H1 (cell line): ENCODE data around the gene MACROD2. TPM values are rescaled to one million over a fixed set of nuclear protein-coding genes. Genes with fewer than 3 reads are reported as not detected.

Experiments used
- CTCF ChIA-PET: fragments of 300-600 bp; sonication (Branson Sonifier 250); formaldehyde crosslinking; loops from one replicate; lab custom pipeline; 2021; ENCODE audit not compliant: partially characterized antibody; lab: Charles Lee
- POLR2A ChIA-PET: fragments of 300-600 bp; sonication (Branson Sonifier 250); formaldehyde crosslinking; loops from one replicate; lab custom pipeline; 2021; ENCODE audit warnings: inconsistent platforms; ENCODE audit not compliant: partially characterized antibody; lab: Charles Lee
- DNase-seq, 2 experiments: peaks; one replicate each; pipeline versions ENCODE4 v3.0.0 to v3.0.0-alpha.2; 2010 to 2022; ENCODE audit warnings: low spot score in 2 of 2, low read depth in 1 of 2, mixed read lengths in 1 of 2
- FAIRE-seq: peaks from 2 replicates; lab custom pipeline; 2011; peaks lifted over from hg19 to GRCh38; lab: Jason Lieb, UNC
- H2AFZ ChIP-seq: 2 replicates; pipeline ENCODE4 v1.8.1; 2012; ENCODE audit warnings: low read length, inconsistent platforms
- H2AK5ac ChIP-seq: 2 replicates; pipeline ENCODE4 v1.6.1; 2013; ENCODE audit warnings: low read depth, low read length
- H2BK120ac ChIP-seq: replicated peaks from 2 replicates; pipeline ENCODE3; 2013; ENCODE audit warnings: low read depth, low read length, inconsistent platforms
- H2BK12ac ChIP-seq: 2 replicates; pipeline ENCODE4 v1.6.1; 2013; ENCODE audit warnings: low read depth, low read length
- H2BK15ac ChIP-seq: 2 replicates; pipeline ENCODE4 v1.6.1; 2013; ENCODE audit warnings: low read length
- H2BK20ac ChIP-seq: 2 replicates; pipeline ENCODE4 v1.6.1; 2013; ENCODE audit warnings: low read length
- H2BK5ac ChIP-seq: 2 replicates; pipeline ENCODE4 v1.6.1; 2013; ENCODE audit warnings: low read depth, low read length
- H3K14ac ChIP-seq: 2 replicates; pipeline ENCODE4 v1.6.1; 2013; ENCODE audit warnings: inconsistent platforms; ENCODE audit not compliant: insufficient read length
- H3K18ac ChIP-seq: 2 replicates; pipeline ENCODE4 v1.6.1; 2013; ENCODE audit warnings: low read length; ENCODE audit errors: extremely low read depth
- H3K23ac ChIP-seq: 2 replicates; pipeline ENCODE4 v1.6.1; 2013; ENCODE audit warnings: inconsistent platforms; ENCODE audit not compliant: insufficient read length
- H3K23me2 ChIP-seq: 2 replicates; pipeline ENCODE4 v1.6.1; 2013; ENCODE audit warnings: low read depth, low read length
- H3K27ac ChIP-seq: 2 replicates; pipeline ENCODE4 v1.6.1; 2011; ENCODE audit warnings: low read depth, low read length, inconsistent platforms
- H3K27me3 ChIP-seq, 4 experiments: replicated peaks in 1 of 4; 1 replicate in 1 of 4; 2 replicates in 3 of 4; pipeline versions ENCODE4 v1.6.1 to v1.8.1; 2011 to 2013; ENCODE audit warnings: low read length in 3 of 4, mild to moderate bottlenecking in 3 of 4, inconsistent platforms in 2 of 4, mixed read lengths in 2 of 4, moderate library complexity in 1 of 4; ENCODE audit not compliant: control insufficient read depth in 3 of 4, insufficient read depth in 3 of 4; ENCODE audit errors: extremely low read depth in 1 of 4
- H3K36me3 ChIP-seq, 4 experiments: 2 replicates each; pipeline versions ENCODE4 v1.6.1 to v1.8.1; 2011 to 2013; ENCODE audit warnings: mild to moderate bottlenecking in 4 of 4, low read length in 3 of 4, moderate library complexity in 2 of 4, control low read depth in 1 of 4, inconsistent platforms in 1 of 4; ENCODE audit not compliant: insufficient read depth in 4 of 4, control insufficient read depth in 2 of 4
- H3K4ac ChIP-seq: replicated peaks from 2 replicates; pipeline ENCODE3; 2013; ENCODE audit warnings: low read length, low read depth, mixed read lengths, inconsistent platforms; ENCODE audit not compliant: insufficient read length
- H3K4me1 ChIP-seq, 4 experiments: replicated peaks in 1 of 4; 1 replicate in 1 of 4; 2 replicates in 3 of 4; pipeline versions ENCODE4 v1.6.1 to v1.8.1; 2011 to 2013; ENCODE audit warnings: low read length in 3 of 4, inconsistent platforms in 2 of 4, mixed read lengths in 1 of 4; ENCODE audit not compliant: insufficient read depth in 4 of 4, control insufficient read depth in 3 of 4
- H3K4me2 ChIP-seq, 2 experiments: 2 replicates each; pipeline versions ENCODE4 v1.6.1 to v1.8.1; 2011 to 2013; ENCODE audit warnings: low read depth in 2 of 2, low read length in 2 of 2, control low read depth in 1 of 2, inconsistent platforms in 1 of 2, mild to moderate bottlenecking in 1 of 2; ENCODE audit not compliant: insufficient read depth in 1 of 2
- H3K4me3 ChIP-seq, 4 experiments: fragments of 200-600, 300-600 bp in 1 of 4; sonication (generic), shearing (Covaris generic), sonication (Bioruptor Twin) in 1 of 4; 2 replicates each; pipeline versions ENCODE4 v1.5.1 to v1.8.1; 2011 to 2016; ENCODE audit warnings: low read length in 4 of 4, low read depth in 3 of 4, control low read depth in 2 of 4, inconsistent platforms in 2 of 4, mild to moderate bottlenecking in 2 of 4, mixed read lengths in 1 of 4, moderate library complexity in 1 of 4; ENCODE audit not compliant: insufficient read depth in 2 of 4; ENCODE audit errors: extremely low read depth in 1 of 4
- H3K56ac ChIP-seq: replicated peaks from 2 replicates; pipeline ENCODE3; 2013; ENCODE audit warnings: low read depth, mild to moderate bottlenecking, mixed read lengths, low read length, inconsistent platforms; ENCODE audit not compliant: insufficient read length
- H3K79me1 ChIP-seq: 2 replicates; pipeline ENCODE4 v1.6.1; 2013; ENCODE audit warnings: low read depth, low read length, control low read depth
- H3K79me2 ChIP-seq, 2 experiments: 2 replicates each; pipeline versions ENCODE4 v1.6.1 to v1.8.1; 2012 to 2013; ENCODE audit warnings: low read length in 2 of 2, mild to moderate bottlenecking in 2 of 2, inconsistent platforms in 1 of 2; ENCODE audit not compliant: insufficient read depth in 2 of 2, control insufficient read depth in 1 of 2
- H3K9ac ChIP-seq, 4 experiments: replicated peaks in 1 of 4; 1 replicate in 1 of 4; 2 replicates in 3 of 4; pipeline versions ENCODE4 v1.6.1 to v1.8.1; 2011 to 2013; ENCODE audit warnings: low read depth in 3 of 4, low read length in 3 of 4, control low read depth in 2 of 4, mild to moderate bottlenecking in 2 of 4, moderate library complexity in 2 of 4, inconsistent platforms in 1 of 4; ENCODE audit errors: extremely low read depth in 1 of 4
- H3K9me3 ChIP-seq, 2 experiments: 2 replicates each; pipeline versions ENCODE4 v1.6.1 to v1.8.1; 2012 to 2013; ENCODE audit warnings: mild to moderate bottlenecking in 2 of 2, moderate library complexity in 2 of 2, control low read depth in 1 of 2, inconsistent platforms in 1 of 2, low read depth in 1 of 2, low read length in 1 of 2, mixed read lengths in 1 of 2; ENCODE audit not compliant: insufficient read depth in 2 of 2
- H4K20me1 ChIP-seq, 2 experiments: replicated peaks in 1 of 2; 2 replicates each; pipeline versions ENCODE3 to v1.8.1; 2011 to 2013; ENCODE audit warnings: inconsistent platforms in 2 of 2, low read length in 2 of 2, mild to moderate bottlenecking in 1 of 2; ENCODE audit not compliant: insufficient read depth in 2 of 2, control insufficient read depth in 1 of 2
- H4K5ac ChIP-seq: 2 replicates; pipeline ENCODE4 v1.6.1; 2013; ENCODE audit warnings: low read length, low read depth, mixed read lengths, inconsistent platforms; ENCODE audit not compliant: insufficient read length
- H4K8ac ChIP-seq: 2 replicates; pipeline ENCODE4 v1.8.0; 2013; ENCODE audit warnings: mild to moderate bottlenecking, moderate library complexity, low read length, inconsistent platforms; ENCODE audit not compliant: insufficient read depth; ENCODE audit errors: extremely low read depth
- H4K91ac ChIP-seq: replicated peaks from 2 replicates; pipeline ENCODE3; 2013; ENCODE audit warnings: low read length, mixed read lengths, inconsistent platforms; ENCODE audit not compliant: insufficient read length
- CHD1 ChIP-seq: IDR thresholded peaks from 2 replicates; pipeline ENCODE4 v1.6.1; 2012; ENCODE audit warnings: low read depth, low read length, improper control_type of control experiment
- JUND ChIP-seq: IDR thresholded peaks from 2 replicates; pipeline ENCODE4 v1.6.1; 2011; ENCODE audit warnings: mild to moderate bottlenecking, improper control_type of control experiment, low read length
- SAP30 ChIP-seq: fragments of 300-600 bp; sonication (generic); IDR thresholded peaks from 2 replicates; pipeline ENCODE4 v1.7.1; 2012; ENCODE audit warnings: low read length, moderate library complexity, mild to moderate bottlenecking, inconsistent platforms; ENCODE audit not compliant: insufficient read depth, insufficient replicate concordance
- USF2 ChIP-seq: IDR thresholded peaks from 2 replicates; pipeline ENCODE4 v1.6.1; 2011; ENCODE audit warnings: low read length, improper control_type of control experiment
- WGBS, 2 experiments: shearing (Covaris generic) in 1 of 2; methylation state at CpG; one replicate each; pipeline versions ENCODE4 v1.1.6 to v1.1.7; 2013 to 2015; ENCODE audit warnings: low lambda C conversion rate in 2 of 2, mixed read lengths in 2 of 2, inconsistent platforms in 1 of 2, low coverage in 1 of 2, missing lambda C conversion rate in 1 of 2; ENCODE audit not compliant: insufficient replicate concordance in 2 of 2, insufficient coverage in 1 of 2, insufficient read length in 1 of 2; ENCODE audit errors: extremely low coverage in 1 of 2, missing lambda C conversion rate in 1 of 2; 5-methylcytosine and 5-hydroxymethylcytosine counted together
- polyA plus RNA-seq, 7 experiments: library from polyadenylated mRNA; depleted of rRNA in 3 of 7; stranded (reverse) in 5 of 7; unstranded in 2 of 7; fragments of >200 nt in 5 of 7; fragments of 200-250 nt in 2 of 7; gene quantifications; 1 replicate in 5 of 7; 2 replicates in 1 of 7; 4 replicates in 1 of 7; pipeline versions ENCODE4 v1.2.1 to v1.2.3, GENCODE V29; 2011 to 2013; ENCODE audit warnings: missing spikeins in 2 of 7, mixed read lengths in 2 of 7
- total RNA-seq: library from RNA; stranded (reverse); fragmentation: NEBNext Ultra II Directional; extraction: Animal tissue kit (Norgen Biotek cat#: 25700); gene quantifications from 2 replicates; pipeline ENCODE4 v1.2.1, GENCODE V29; 2021

Gene MACROD2
- total and polyA plus RNA-seq, 2 of the 8 experiments (the other 6 are each of a cell fraction or from before 2014, with no cell fraction given), result 0.70 to 3.9 TPM

- Histone ChIP-seq H4K91ac (no peak overlapping the region), H3K27me3 (no peaks in the 10 kb centered on the region), H3K4me3 (no peak overlapping the region), H3K23me2 (no peaks in the 10 kb centered on the region), H2BK5ac (no peak overlapping the region), H3K23ac (no peak overlapping the region), H3K79me1 (no peaks in the 10 kb centered on the region), H2AK5ac (no peak overlapping the region), H4K8ac (no peak overlapping the region), H3K14ac (no peak overlapping the region), H4K20me1 (no peaks in the 10 kb centered on the region), H3K4me2 (no peak overlapping the region), H3K9ac (no peak overlapping the region), H2BK120ac (no peak overlapping the region), H3K27ac (no peak overlapping the region), H2BK15ac (no peak overlapping the region), H3K4ac (no peak overlapping the region), H3K36me3 (no peaks in the 10 kb centered on the region), H2BK20ac (no peak overlapping the region), H2AFZ (no peak overlapping the region), H2BK12ac (no peak overlapping the region), H3K56ac (no peak overlapping the region), H3K79me2 (no peaks in the 10 kb centered on the region), H3K4me1 (0 out of 7 replicates have a peak, but pooled peaks cover 0 to 3% (median 0%) of the 10 kb centered on the region in 4 experiments), H3K18ac (no peak overlapping the region), H4K5ac (no peak overlapping the region), H3K9me3 (no peaks in the 10 kb centered on the region)
- TF ChIP-seq CHD1, result no peak
- no peak for TF ChIP-seq JUND
- no peak for TF ChIP-seq USF2
- no peak for TF ChIP-seq SAP30
- WGBS, 2 experiments, result 81% methylated on average over 2 of the region's 2 CpGs; no CpG with 5 or more reads in 1 of the 2 experiments
- DNase-seq (no peak), FAIRE-seq (no peak)
- ChIA-PET POLR2A (no interaction called here), CTCF (interaction anchor here (5.8 kb wide), 1 partner anchor 14 kb away, joined by 25 read pairs; no protein-coding TSS in a partner anchor)
These were observed 1255.9 kb downstream of the MACROD2 start for GRCh38 chr20:15251171-15251570.
